GM23338 (cell line): ENCODE data around the gene RGP1. TPM values are rescaled to one million over a fixed set of nuclear protein-coding genes. Genes with fewer than 3 reads are reported as not detected.

ENCODE experiments used
- ATAC-seq: fragments of 200-7000 bp; cut with Tn5 transposase; 3 replicates; pipeline ENCODE4 v1.9.1; 2020
- DNase-seq: peaks from one replicate; pipeline ENCODE4 v3.0.0-alpha.2; 2015; ENCODE audit warnings: low spot score
- H2AFZ ChIP-seq: fragments of 200-600 bp; sonication (generic); 2 replicates; pipeline ENCODE4 v1.8.0; 2016; ENCODE audit warnings: antibody characterized with exemption, mild to moderate bottlenecking, moderate library complexity
- H3F3A ChIP-seq: fragments of 200-600 bp; sonication (generic); replicated peaks from 2 replicates; pipeline ENCODE4 v1.8.0; 2017; ENCODE audit warnings: antibody characterized with exemption, mixed run types, low read depth
- H3K27ac ChIP-seq: fragments of 200-600 bp; sonication (generic); 2 replicates; pipeline ENCODE4 v1.6.1; 2016; ENCODE audit warnings: low read depth
- H3K27me3 ChIP-seq: fragments of 200-600 bp; sonication (generic); 2 replicates; pipeline ENCODE4 v1.8.0; 2016; ENCODE audit warnings: mild to moderate bottlenecking, mixed run types, moderate library complexity; ENCODE audit not compliant: insufficient read depth
- H3K36me3 ChIP-seq: fragments of 200-600 bp; sonication (generic); 2 replicates; pipeline ENCODE4 v1.8.0; 2016; ENCODE audit warnings: mild to moderate bottlenecking; ENCODE audit not compliant: insufficient read depth
- H3K4me1 ChIP-seq: fragments of 200-600 bp; sonication (generic); 2 replicates; pipeline ENCODE4 v1.8.0; 2016; ENCODE audit warnings: mild to moderate bottlenecking, moderate library complexity; ENCODE audit not compliant: insufficient read depth
- H3K4me2 ChIP-seq: fragments of 200-600 bp; sonication (generic); 2 replicates; pipeline ENCODE4 v1.7.1; 2017; ENCODE audit warnings: mixed run types
- H3K4me3 ChIP-seq: fragments of 200-600 bp; sonication (generic); 2 replicates; pipeline ENCODE4 v1.6.1; 2016; ENCODE audit warnings: mixed run types
- H3K79me2 ChIP-seq: fragments of 200-600 bp; sonication (generic); replicated peaks from 2 replicates; pipeline ENCODE4 v1.8.0; 2017; ENCODE audit warnings: mild to moderate bottlenecking; ENCODE audit not compliant: insufficient read depth
- H3K9me2 ChIP-seq: fragments of 200-600 bp; sonication (generic); 2 replicates; pipeline ENCODE4 v1.8.0; 2017; ENCODE audit not compliant: insufficient read depth
- H4K20me1 ChIP-seq: fragments of 200-600 bp; sonication (generic); replicated peaks from 2 replicates; pipeline ENCODE4 v1.8.0; 2017; ENCODE audit warnings: mild to moderate bottlenecking; ENCODE audit not compliant: insufficient read depth
- H3K27ac Mint-ChIP-seq: 2 replicates; pipeline ENCODE4 v1.8.0; 2020; ENCODE audit warnings: inconsistent platforms, mild to moderate bottlenecking, moderate library complexity, mixed read lengths
- H3K27me3 Mint-ChIP-seq: 3 replicates; pipeline ENCODE4 v1.8.0; 2022; ENCODE audit warnings: low read depth, mild to moderate bottlenecking, moderate library complexity, mixed read lengths, inconsistent platforms; ENCODE audit not compliant: insufficient read depth, poor library complexity
- H3K36me3 Mint-ChIP-seq: 3 replicates; pipeline ENCODE4 v1.8.0; 2021; ENCODE audit warnings: low read depth, mild to moderate bottlenecking, inconsistent platforms, moderate library complexity, mixed read lengths
- H3K4me1 Mint-ChIP-seq: 3 replicates; pipeline ENCODE4 v1.8.0; 2020; ENCODE audit warnings: mild to moderate bottlenecking, inconsistent platforms, mixed read lengths
- H3K4me3 Mint-ChIP-seq: 3 replicates; pipeline ENCODE4 v1.8.0; 2021; ENCODE audit warnings: moderate library complexity, mild to moderate bottlenecking, inconsistent platforms, mixed read lengths
- H3K9me3 Mint-ChIP-seq: 3 replicates; pipeline ENCODE4 v1.8.0; 2020; ENCODE audit warnings: moderate library complexity, mild to moderate bottlenecking, inconsistent platforms, mixed read lengths
- ZNF114 ChIP-seq: fragments of 250-450 bp; sonication (Bioruptor Pico); IDR thresholded peaks from 2 replicates; pipeline ENCODE4 v1.5.0; 2020; ENCODE audit warnings: mild to moderate bottlenecking, moderate library complexity
- ZNF331 ChIP-seq: fragments of 250-450 bp; sonication (Bioruptor Pico); IDR thresholded peaks from 2 replicates; pipeline ENCODE4 v1.5.0; 2020; ENCODE audit warnings: low read depth, mild to moderate bottlenecking, moderate library complexity
- ZNF462 ChIP-seq: fragments of 250-450 bp; sonication (Bioruptor Pico); IDR thresholded peaks from 2 replicates; pipeline ENCODE4 v1.5.0; 2020; ENCODE audit warnings: mild to moderate bottlenecking, moderate library complexity
- polyA plus RNA-seq: library from polyadenylated mRNA; unstranded; fragments of >200 nt; fragmentation: Nextera tagmentation; extraction: Ambion mirVana; gene quantifications from 2 replicates; pipeline ENCODE4 v1.2.1, GENCODE V29; 2016
- total RNA-seq: library from RNA; depleted of rRNA; stranded (reverse); fragments of >200 nt; shearing (Covaris generic); gene quantifications from 2 replicates; pipeline ENCODE4 v1.2.3, GENCODE V29; 2014

RGP1 gene
- total and polyA plus RNA-seq, 2 experiments from 2014 or later = 2.8 to 16.0 TPM

DNA sequence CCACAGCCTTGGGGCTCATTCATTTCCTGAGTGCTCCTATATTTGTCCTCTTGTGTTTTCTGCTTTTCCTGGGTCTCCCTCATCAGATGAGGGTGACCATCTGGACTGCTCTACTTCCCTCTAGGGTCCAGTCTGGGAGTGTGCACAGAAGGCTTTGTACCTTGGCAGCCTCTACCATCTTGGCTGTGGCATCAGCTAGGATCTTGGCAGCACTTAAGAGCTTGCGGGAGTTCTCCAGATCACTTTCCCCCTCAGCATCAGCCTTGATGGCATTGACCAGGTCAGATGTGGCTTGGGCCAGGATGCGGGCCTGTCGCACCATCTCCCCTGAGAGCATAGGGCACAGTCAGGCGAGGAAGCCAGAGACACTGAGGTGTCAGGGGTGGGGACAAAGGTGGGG is 32.9 kb upstream of the RGP1 start:
- DNase-seq = no peak
- Histone ChIP-seq H3K4me2 (no peak overlapping the region), H3F3A (0 out of 2 replicates have a peak, but pooled peaks cover 3% of the 10 kb centered on the region), H3K4me1 (no peaks in the 10 kb centered on the region), H4K20me1 (peaks cover 6% of the 10 kb centered on the region), H3K4me3 (no peak overlapping the region), H3K36me3 (peaks cover 61% of the 10 kb centered on the region), H3K27me3 (no peaks in the 10 kb centered on the region), H2AFZ (no peak overlapping the region), H3K79me2 (no peaks in the 10 kb centered on the region), H3K27ac (no peak overlapping the region), H3K9me2 (no peaks in the 10 kb centered on the region)
- Mint-ChIP-seq H3K4me1 (peaks cover 4% of the 10 kb centered on the region; the same call in 2 of the 3 replicates), H3K9me3 (no peaks in the 10 kb centered on the region), H3K36me3 (peaks cover 82% of the 10 kb centered on the region), H3K4me3 (no peak overlapping the region), H3K27me3 (peaks cover 4% of the 10 kb centered on the region), H3K27ac (no peak overlapping the region)
- ATAC-seq = no peak
- TF ChIP-seq ZNF331 (CRISPR knock-in tag) (no peak), ZNF462 (CRISPR knock-in tag) (no peak)

GRCh38 chr9:35717132-35717870 is 31.8 kb upstream of the RGP1 start:
- TF ChIP-seq ZNF114 (CRISPR knock-in tag) = no peak

More at GRCh38 chr9:35717132-35717870, 31.8 kb upstream of the RGP1 start:
- no peak for ATAC-seq
- peaks cover under 1% of the 10 kb centered on the region for H3K27me3 Mint-ChIP-seq
- peaks cover 61% of the 10 kb centered on the region for H3K36me3 ChIP-seq
- no peaks in the 10 kb centered on the region for H3K27me3 ChIP-seq
- H3K4me2 ChIP-seq = no peak overlapping the region
- H4K20me1 ChIP-seq = peaks cover 6% of the 10 kb centered on the region; the same call in 1 of the 2 replicates
- H3K4me3 Mint-ChIP-seq = no peak overlapping the region
- no peaks in the 10 kb centered on the region for H3K4me1 ChIP-seq
- H3K36me3 Mint-ChIP-seq = peaks cover 82% of the 10 kb centered on the region
- DNase-seq = no peak
- H3K27ac ChIP-seq = no peak overlapping the region
- H3K4me1 Mint-ChIP-seq = peaks cover 4% of the 10 kb centered on the region; the same call in 2 of the 3 replicates
- H2AFZ ChIP-seq = no peak overlapping the region
- H3K27ac Mint-ChIP-seq = no peak overlapping the region
- no peak overlapping the region for H3K4me3 ChIP-seq
- H3F3A ChIP-seq = 0 out of 2 replicates have a peak, but pooled peaks cover 3% of the 10 kb centered on the region
- no peaks in the 10 kb centered on the region for H3K9me3 Mint-ChIP-seq
- no peaks in the 10 kb centered on the region for H3K79me2 ChIP-seq
- no peaks in the 10 kb centered on the region for H3K9me2 ChIP-seq
